Gastroesophageal sphincter (tissue), 4 donors: ENCODE measurements around the gene PEPD. TPM values are rescaled to one million over a fixed set of nuclear protein-coding genes. Genes with fewer than 3 reads are reported as not detected.

Experiments used
- ATAC-seq: fragments of 150-250 bp; one replicate; pipeline ENCODE4 v1.9.1; 2016; ENCODE audit warnings: mild to moderate bottlenecking, moderate library complexity
- H3K27ac ChIP-seq, 4 donors: fragments of 200-600 bp; sonication (generic) in 3 of 4; 1 replicate in 3 of 4; 2 replicates in 1 of 4; pipeline ENCODE4 v1.5.1; 2016 to 2019
- H3K27me3 ChIP-seq: fragments of 200-600 bp; sonication (generic); one replicate; pipeline ENCODE4 v1.5.1; 2019
- H3K36me3 ChIP-seq, 2 donors: fragments of 200-600 bp; sonication (generic); one replicate each; pipeline ENCODE4 v1.5.1; 2019; ENCODE audit warnings: control low read depth in 1 of 2
- H3K4me1 ChIP-seq, 3 donors: fragments of 200-600 bp; sonication (generic); 1 replicate in 2 of 3; 2 replicates in 1 of 3; pipeline ENCODE4 v1.5.1; 2016 to 2019; ENCODE audit warnings: control low read depth in 2 of 3
- H3K4me3 ChIP-seq, 2 donors: fragments of 200-600 bp; sonication (generic); one replicate each; pipeline ENCODE4 v1.5.1; 2019; ENCODE audit warnings: mild to moderate bottlenecking in 1 of 2, moderate library complexity in 1 of 2
- H3K9me3 ChIP-seq, 3 donors: fragments of 200-600 bp; sonication (generic); one replicate each; pipeline ENCODE4 v1.5.1; 2017 to 2019; ENCODE audit warnings: control low read depth in 2 of 3
- EP300 ChIP-seq: sonication (generic); formaldehyde crosslinking; IDR thresholded peaks from one replicate; pipeline ENCODE4 v1.6.1; 2017; ENCODE audit warnings: antibody characterized with exemption, mild to moderate bottlenecking
- POLR2A ChIP-seq, 2 donors: fragments of 450-650 bp; IDR thresholded peaks; one replicate each; pipeline ENCODE4 v1.6.1; 2017; ENCODE audit warnings: antibody characterized with exemption in 2 of 2, mild to moderate bottlenecking in 2 of 2, moderate library complexity in 1 of 2
- POLR2AphosphoS5 ChIP-seq: sonication (generic); formaldehyde crosslinking; IDR thresholded peaks from one replicate; pipeline ENCODE4 v1.6.1; 2017; ENCODE audit warnings: antibody characterized with exemption
- WGBS, 2 donors: methylation state at CpG; one replicate each; pipeline ENCODE4 v1.1.5; 2018; ENCODE audit warnings: low coverage in 1 of 2; 5-methylcytosine and 5-hydroxymethylcytosine counted together
- total RNA-seq, 4 donors: library from RNA; depleted of rRNA; stranded (reverse); fragments of >200 nt; gene quantifications; one replicate each; pipeline ENCODE4 v1.1.0, GENCODE V29; 2016
- TF ChIP-seq, protein P1 (sequence below), 4 experiments: fragments of 200-600 bp in 2 of 4; fragments of 450-650 bp in 2 of 4; sonication (generic) in 1 of 4; IDR thresholded peaks; one replicate each; pipeline ENCODE4 v1.5.1; 2017 to 2019; ENCODE audit warnings: antibody characterized with exemption in 4 of 4, mild to moderate bottlenecking in 2 of 4, moderate library complexity in 2 of 4

Gene PEPD
- total RNA-seq, 4 donors from 2014 or later: 61.3 to 77.7 (median 69.6) TPM

DNA sequence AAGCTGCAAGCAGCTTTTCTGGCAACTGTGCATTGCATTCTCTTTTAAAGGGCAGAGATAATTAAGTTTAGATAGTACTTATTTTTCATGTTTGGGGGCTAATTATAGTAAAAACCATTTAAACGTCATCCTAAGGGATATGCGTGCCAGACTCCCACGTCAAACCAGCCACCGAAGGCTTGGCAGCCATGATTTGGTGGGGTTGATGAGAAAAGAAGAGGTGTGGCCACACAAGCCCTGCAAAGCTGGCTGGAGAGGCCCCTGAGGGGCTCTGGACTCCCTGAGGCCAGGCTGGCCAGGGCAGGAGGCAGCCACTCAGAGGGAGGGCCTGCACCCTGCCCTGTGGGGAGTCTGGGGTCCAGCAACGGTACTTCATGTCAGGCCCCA lies 17.5 kb downstream of the PEPD start:
- no peaks in the 10 kb centered on the region for H3K27me3 ChIP-seq
- H3K36me3 ChIP-seq: peaks cover 0 to 71% of the 10 kb centered on the region in 2 donors
- TF ChIP-seq POLR2A (IDR thresholded peaks at IDR 0.05) (no peak), EP300 (no peak), POLR2AphosphoS5 (no peak)
- TF ChIP-seq, protein P1, sequence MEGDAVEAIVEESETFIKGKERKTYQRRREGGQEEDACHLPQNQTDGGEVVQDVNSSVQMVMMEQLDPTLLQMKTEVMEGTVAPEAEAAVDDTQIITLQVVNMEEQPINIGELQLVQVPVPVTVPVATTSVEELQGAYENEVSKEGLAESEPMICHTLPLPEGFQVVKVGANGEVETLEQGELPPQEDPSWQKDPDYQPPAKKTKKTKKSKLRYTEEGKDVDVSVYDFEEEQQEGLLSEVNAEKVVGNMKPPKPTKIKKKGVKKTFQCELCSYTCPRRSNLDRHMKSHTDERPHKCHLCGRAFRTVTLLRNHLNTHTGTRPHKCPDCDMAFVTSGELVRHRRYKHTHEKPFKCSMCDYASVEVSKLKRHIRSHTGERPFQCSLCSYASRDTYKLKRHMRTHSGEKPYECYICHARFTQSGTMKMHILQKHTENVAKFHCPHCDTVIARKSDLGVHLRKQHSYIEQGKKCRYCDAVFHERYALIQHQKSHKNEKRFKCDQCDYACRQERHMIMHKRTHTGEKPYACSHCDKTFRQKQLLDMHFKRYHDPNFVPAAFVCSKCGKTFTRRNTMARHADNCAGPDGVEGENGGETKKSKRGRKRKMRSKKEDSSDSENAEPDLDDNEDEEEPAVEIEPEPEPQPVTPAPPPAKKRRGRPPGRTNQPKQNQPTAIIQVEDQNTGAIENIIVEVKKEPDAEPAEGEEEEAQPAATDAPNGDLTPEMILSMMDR (IDR thresholded peaks at IDR 0.05): no peak
- no peaks in the 10 kb centered on the region for H3K4me1 ChIP-seq
- no peak overlapping the region for H3K27ac ChIP-seq
- WGBS, 2 donors: 40% methylated on average over 1 of the region's 5 CpGs; no CpG with 5 or more reads in 1 of the 2 donors
- ATAC-seq: no peak
- H3K9me3 ChIP-seq: no peaks in the 10 kb centered on the region
- no peak overlapping the region for H3K4me3 ChIP-seq

DNA sequence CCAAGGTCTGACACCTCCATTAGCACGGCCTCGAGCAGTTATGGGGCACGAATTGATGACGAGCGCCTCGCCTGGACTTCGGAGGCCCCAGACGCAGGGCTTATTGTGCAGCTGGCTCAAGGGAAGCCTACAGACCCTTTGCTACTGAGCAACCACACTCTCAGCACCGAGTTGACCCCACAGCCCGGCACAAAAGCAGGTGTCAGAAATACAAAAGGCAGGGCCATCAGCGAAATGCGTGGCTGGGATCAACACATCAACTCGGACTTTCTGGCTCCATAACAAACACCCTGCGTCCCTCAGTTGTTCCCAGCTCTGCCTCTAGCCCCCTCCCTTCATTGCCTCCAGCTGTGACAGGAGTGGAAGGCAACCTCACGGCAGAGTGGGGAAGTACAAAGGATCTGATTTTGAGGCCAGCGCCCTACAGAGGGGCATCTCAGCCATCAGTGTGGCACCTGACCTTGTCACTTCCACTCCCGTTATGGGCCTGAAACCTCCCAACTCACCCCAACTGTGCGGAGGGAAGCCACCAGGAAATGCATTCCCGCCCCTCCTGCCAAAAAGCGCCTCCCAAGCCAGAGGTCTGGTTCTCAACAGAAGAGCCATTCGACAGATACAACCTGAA lies 18.0 kb downstream of the PEPD start:
- Histone ChIP-seq H3K4me1 (no peaks in the 10 kb centered on the region), H3K9me3 (no peaks in the 10 kb centered on the region), H3K4me3 (no peak overlapping the region), H3K36me3 (peaks cover 0 to 71% of the 10 kb centered on the region in 2 donors), H3K27ac (no peak overlapping the region), H3K27me3 (no peaks in the 10 kb centered on the region)
- WGBS, 2 donors: 82 to 88% methylated on average over 4 to 12 of the region's 21 CpGs
- ATAC-seq: no peak
- TF ChIP-seq, protein P1 (IDR thresholded peaks at IDR 0.05): no peak
- TF ChIP-seq EP300 (no peak), POLR2AphosphoS5 (no peak), POLR2A (IDR thresholded peaks at IDR 0.05) (no peak)

DNA sequence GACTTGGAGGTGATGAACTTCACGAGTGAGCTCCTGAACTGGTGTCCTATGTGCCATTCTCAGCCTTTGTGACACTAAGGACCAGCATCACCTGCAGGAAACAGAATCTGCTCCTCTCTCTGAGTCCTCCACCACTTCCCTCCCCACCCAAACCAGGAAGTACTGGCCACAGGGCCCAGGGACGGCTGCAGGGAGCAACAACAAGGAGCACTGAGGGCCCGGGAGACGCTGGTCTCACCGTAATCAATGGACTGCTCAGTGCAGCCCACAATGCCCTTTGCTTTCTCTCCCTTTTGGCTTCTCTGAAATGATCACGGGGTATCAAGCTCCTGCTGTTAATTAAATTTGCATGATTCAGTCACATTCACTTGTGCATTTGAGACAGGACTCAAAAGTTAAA lies 18.6 kb downstream of the PEPD start:
- TF ChIP-seq POLR2AphosphoS5 (no peak), POLR2A (IDR thresholded peaks at IDR 0.05) (no peak), EP300 (no peak)
- TF ChIP-seq, protein P1 (IDR thresholded peaks at IDR 0.05): no peak
- H3K27ac ChIP-seq: no peak overlapping the region
- no peak for ATAC-seq
- H3K27me3 ChIP-seq: no peaks in the 10 kb centered on the region
- 88% methylated on average over 4 of the region's 6 CpGs; no CpG with 5 or more reads in 1 of the 2 donors for WGBS, 2 donors
- no peaks in the 10 kb centered on the region for H3K9me3 ChIP-seq
- H3K4me1 ChIP-seq: no peaks in the 10 kb centered on the region
- H3K36me3 ChIP-seq: peaks cover 0 to 71% of the 10 kb centered on the region in 2 donors
- no peak overlapping the region for H3K4me3 ChIP-seq

DNA sequence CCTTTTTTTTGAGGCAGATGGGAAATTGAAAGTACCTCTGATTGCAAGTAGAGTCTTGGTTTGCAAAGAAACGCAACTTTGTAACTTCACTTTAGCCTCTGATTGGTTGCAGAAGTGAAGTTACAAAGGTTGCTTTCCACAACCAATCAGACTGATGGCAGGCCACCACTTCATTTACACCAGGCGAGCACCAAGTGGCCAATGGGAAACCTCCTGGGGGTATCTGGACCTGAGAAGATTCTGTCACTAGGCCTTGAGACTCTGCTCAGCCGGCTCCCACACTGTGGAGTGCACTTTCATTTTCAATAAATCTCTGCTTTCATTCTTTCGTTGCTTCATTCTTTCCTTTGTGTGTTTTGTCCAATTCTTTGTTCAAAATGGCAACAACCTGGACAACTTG lies 19.1 kb downstream of the PEPD start:
- Histone ChIP-seq H3K4me1 (no peaks in the 10 kb centered on the region), H3K9me3 (no peaks in the 10 kb centered on the region), H3K27me3 (no peaks in the 10 kb centered on the region), H3K4me3 (no peak overlapping the region), H3K36me3 (peaks cover 0 to 73% of the 10 kb centered on the region in 2 donors), H3K27ac (no peak overlapping the region)
- WGBS, 2 donors: 90 to 92% methylated on average over 2 to 4 of the region's 4 CpGs
- no peak for ATAC-seq
- TF ChIP-seq POLR2A (IDR thresholded peaks at IDR 0.05) (no peak), EP300 (no peak)

DNA sequence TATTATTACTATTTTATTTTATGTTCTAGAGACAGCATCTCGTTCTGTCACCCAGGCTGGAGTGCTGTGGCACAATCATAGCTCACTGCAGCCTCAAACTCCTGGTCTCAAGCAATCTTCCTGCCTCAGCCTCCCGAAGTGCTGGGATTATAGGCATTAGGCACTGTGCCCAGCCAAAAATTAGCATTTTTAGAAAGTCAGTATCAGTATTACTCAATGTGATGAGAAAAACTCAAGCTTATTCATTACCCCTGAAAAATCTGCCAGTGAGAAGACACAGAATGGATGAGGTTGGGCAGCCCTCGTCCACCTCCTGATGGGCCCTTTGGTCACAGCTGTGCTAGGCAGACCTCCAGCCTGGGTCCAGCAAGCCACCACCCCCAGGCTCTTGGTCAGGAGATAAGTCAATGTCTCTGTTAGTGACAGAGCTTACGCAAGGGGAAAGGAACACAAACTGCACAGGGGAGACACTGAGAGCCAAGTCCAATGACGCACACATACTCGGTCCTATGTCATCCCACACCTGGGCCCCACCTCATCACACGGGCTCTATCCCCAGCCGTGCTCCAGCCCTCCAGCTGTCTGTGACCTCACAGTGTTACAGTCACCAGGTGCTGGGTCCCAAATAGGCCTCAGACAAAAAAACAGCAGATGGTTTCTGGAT lies 19.8 kb downstream of the PEPD start:
- WGBS, 2 donors: 84 to 92% methylated on average over 2 to 5 of the region's 8 CpGs
- Histone ChIP-seq H3K27ac (no peak overlapping the region), H3K4me1 (no peaks in the 10 kb centered on the region), H3K4me3 (no peak overlapping the region), H3K27me3 (no peaks in the 10 kb centered on the region), H3K9me3 (no peaks in the 10 kb centered on the region), H3K36me3 (peaks cover 0 to 80% of the 10 kb centered on the region in 2 donors)
- no peak for ATAC-seq
- TF ChIP-seq, protein P1 (IDR thresholded peaks at IDR 0.05): no peak
- TF ChIP-seq POLR2AphosphoS5 (no peak), POLR2A (IDR thresholded peaks at IDR 0.05) (no peak)
